ENCODE measurements around the gene RNF5.
"Not testable (repeated sequence)": the region's sequence is repeated elsewhere in the genome, so short reads cannot be mapped to it uniquely, and the experiment has no call there.

The RNF5 gene

GRCh38 chr6:32175711-32176475, 2.3 kb upstream of the RNF5 start, which contains the start of gene AGPAT1:
Gene AGPAT1 (minus strand): TSS chr6:32176084. CDS start chr6:32171496, 4,588 bp downstream.
- DNase-seq (ENCODE audit: low read depth in 2 of 2) = peak; percentile 96

GRCh38 chr6:32176476-32177182, 1.6 kb upstream of the RNF5 start:
- no peak for DNase-seq (ENCODE audit: low read depth in 2 of 2)

DNA sequence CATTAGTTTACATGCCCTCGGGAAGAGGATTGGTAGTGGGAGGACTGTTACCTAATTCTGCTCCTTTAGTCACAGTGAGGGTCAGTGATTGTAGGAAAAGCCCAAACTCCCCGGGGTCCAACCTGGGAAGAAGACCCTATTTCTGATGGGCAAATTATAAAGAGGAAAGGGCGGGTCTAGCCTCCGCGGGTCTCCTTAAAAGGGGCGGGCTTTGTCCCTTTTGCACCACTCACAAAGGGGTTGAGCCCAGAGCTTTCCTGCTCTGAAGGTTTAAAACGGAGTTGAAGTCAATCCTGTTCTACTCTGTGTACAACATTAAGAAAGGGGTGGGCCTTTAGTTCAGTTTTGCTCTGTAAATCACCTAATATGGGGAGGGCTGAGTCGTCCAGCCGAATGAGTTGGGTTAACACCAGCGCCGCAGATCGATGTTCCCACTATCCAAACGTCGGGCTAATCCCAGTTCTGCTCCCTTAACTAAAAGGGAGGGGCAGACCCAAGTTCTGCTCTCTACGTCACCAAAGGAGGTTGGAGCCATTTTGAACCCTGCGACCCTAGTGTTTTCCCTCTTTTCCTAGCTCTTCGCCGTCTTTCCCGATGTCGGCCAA, 920 bp upstream of the RNF5 start:
- no peak for DNase-seq (ENCODE audit: low read depth in 2 of 2)

DNA sequence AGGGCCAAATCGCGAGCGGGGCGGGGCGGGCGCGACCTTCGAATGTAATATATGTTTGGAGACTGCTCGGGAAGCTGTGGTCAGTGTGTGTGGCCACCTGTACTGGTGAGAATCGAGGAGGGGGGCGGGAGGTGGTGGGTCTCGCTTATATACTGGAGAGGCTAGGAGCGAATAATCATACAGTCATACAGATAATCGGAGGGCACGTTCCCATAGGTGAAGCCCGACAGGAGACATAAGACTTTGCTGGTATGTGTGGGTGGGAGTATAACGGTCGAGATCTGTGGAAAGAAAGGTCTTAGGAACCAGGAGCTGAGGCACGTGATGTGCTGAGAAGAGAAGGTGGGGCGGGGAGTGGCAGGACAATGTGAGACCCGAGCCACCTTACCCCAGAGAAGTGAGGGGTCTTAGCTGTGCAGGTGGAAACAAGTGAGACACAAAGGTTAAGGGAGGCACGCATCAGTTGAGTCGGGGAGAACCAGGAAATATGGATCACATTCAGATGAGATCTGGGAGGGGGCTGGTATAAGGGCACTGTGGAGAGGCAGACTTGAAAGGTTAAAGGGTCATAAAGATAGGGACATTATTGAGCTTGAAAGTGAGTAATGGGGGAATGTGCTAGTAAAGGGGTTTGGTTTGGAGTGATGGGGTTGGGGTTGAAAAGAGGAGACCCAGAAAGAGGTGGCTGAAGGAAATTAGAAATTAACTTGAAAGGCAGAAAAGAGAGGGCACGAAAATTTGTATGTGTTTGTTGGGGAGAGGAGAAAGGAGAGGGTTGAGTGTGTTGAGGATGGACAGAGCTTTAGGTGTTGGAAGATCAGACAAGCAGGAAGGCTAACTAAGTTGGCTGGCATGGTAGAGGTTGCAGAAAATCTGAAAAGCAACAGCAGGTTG, 589 bp downstream of the RNF5 start:
- DNase-seq (ENCODE audit: low read depth in 2 of 2) = no peak

DNA sequence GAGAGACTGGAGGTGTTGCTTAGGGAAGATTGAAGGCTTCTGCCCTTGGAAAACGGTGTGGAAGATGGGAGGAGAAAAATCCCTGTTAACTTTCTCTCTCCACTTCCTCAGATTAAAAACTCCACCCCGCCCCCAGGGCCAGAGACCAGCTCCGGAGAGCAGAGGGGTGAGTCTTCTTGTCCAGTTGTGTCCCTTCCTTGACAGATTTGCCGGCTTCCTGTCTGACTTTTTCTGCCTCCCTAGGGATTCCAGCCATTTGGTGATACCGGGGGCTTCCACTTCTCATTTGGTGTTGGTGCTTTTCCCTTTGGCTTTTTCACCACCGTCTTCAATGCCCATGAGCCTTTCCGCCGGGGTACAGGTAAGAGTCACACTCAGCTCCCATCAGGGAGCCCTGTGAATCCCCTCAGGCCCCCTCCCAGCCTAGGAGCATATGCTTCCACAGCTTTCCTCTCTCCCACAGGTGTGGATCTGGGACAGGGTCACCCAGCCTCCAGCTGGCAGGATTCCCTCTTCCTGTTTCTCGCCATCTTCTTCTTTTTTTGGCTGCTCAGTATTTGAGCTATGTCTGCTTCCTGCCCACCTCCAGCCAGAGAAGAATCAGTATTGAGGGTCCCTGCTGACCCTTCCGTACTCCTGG, 1.7 kb downstream of the RNF5 start:
- DNase-seq (ENCODE audit: low read depth in 2 of 2) = no peak

DNA sequence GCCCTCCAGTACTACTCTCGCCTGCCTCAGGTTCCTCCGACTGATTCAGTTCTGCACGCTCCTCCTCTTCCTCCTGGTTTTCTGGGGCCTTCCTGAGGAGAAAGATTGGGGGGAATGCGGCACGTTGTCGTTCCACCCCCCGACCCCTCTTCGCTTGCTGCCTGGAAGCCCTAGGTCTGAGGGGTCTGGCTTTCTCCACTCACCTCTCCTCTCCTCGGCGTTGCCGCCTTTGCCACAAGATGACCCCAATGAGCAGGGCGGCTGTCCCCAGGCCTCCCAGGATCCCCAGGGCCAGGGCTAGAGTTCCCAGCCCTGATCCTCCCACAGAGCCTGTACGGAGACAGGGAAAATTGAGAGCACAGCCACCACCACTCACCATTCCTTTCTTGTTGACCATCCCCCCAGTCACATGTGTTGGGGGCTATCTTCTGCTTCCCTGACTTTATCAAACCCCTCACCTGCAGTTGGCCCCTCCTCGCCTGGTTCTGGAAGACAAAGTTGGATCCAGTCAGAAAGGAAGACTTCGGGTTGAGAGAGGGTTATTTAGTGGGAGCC, 3.0 kb downstream of the RNF5 start:
- DNase-seq (ENCODE audit: low read depth in 2 of 2) = no peak

DNA sequence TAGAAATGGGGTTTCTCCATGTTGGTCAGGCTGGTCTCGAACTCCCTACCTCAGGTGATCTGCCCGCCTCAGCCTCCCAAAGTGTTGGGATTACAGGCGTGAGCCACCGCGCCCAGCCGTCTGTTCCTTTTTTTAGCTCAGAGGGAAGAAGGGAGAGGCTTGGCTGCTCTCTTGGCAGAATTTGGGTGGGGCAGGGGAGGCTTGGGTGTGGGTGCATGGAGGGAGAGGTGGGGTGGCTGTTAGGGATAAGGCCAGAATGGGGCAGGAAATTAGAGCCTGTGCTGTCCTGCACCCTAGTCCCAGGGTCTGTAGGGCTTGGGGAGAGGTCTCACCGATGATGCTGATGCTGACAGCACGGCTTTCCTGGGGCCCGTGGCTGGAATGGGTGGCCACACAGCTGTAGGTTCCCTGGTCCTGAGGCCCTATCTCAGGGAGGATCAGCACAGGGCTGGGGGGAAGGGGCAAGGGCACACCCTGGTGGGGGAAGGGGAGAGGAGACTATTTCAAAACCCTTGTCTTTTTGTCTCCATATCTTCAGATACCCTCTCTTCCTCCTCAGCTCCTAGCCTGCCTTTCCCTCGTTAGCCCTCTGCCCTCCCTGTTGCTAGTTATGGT, 3.8 kb downstream of the RNF5 start:
- DNase-seq (ENCODE audit: low read depth in 2 of 2) = no peak

DNA sequence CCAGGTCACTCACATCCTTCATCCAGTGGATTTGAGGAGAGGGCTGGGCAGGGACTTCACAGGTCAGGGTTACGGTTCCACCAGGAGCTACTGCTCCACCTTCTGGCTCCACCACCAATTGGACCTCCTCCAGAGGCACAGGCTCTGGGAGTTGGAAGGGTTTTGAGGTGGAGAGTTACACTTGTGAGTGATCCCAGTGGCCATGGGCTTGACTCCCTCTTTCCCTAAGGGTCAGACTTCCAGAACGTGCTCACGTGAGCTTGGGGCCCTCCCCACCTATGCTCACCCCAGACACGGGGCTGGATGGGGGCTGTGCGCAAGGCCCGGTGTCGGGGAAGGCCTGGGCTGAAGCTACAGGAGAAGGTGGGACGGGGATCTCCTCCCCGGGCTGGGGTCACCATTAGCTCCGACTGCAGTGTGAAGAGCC, 4.4 kb downstream of the RNF5 start:
- no peak for DNase-seq (ENCODE audit: low read depth in 2 of 2)

DNA sequence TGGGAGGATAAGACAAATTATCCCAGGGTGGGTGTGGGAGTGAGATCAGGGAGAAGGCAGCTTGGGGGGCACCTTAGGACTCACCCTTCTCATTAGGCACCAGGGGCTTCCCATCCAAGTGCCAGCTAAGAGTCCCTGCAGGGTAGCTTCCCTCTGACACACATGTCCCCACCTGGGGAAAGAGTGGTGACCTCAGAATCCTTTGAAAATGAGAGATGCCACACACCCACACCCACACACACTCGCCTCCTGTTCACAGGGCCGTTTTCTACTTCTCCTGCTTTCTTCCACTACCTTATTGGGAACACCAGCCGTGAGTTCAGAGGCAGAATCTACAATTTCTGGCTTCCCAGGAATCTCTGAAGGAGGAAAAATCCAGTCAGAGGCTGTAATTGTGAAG, 4.8 kb downstream of the RNF5 start:
- no peak for DNase-seq (ENCODE audit: low read depth in 2 of 2)

GRCh38 chr6:32183483-32184083, 5.4 kb downstream of the RNF5 start:
- no peak for DNase-seq (ENCODE audit: low read depth in 2 of 2)

DNA sequence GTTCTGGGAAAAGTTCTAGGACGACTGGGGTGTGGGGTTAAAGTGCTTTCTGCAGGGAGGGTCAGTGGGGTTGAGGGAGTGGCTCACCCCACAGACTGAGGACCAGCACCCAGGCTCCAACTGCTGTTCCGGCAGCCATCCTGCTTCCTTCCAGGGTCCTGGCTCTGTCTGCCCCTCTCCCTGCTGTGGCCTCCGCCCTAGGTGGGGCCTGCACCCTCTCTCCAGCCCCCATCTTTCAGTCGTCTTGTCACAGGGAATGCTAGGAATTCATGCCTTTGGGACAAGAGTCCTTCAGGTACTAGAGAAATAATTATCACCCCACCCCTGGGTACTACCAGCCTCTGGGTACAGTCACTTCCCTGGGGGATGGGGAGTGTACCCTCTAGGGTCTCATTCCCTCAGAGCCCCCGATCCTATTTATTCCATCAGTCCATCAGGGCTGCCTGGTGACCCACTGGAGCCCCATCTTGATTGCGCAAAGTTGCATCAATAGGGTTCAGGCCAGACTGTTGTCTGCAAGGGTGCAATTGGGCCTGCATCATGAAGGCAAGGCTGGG, 6.0 kb downstream of the RNF5 start, which contains the start of gene AGER:
AGER (minus strand) TSS at position 170 of the 557 bp plus-strand sequence; CDS start at position 139, 31 bp downstream.
- no peak for DNase-seq (ENCODE audit: low read depth in 2 of 2)

DNA sequence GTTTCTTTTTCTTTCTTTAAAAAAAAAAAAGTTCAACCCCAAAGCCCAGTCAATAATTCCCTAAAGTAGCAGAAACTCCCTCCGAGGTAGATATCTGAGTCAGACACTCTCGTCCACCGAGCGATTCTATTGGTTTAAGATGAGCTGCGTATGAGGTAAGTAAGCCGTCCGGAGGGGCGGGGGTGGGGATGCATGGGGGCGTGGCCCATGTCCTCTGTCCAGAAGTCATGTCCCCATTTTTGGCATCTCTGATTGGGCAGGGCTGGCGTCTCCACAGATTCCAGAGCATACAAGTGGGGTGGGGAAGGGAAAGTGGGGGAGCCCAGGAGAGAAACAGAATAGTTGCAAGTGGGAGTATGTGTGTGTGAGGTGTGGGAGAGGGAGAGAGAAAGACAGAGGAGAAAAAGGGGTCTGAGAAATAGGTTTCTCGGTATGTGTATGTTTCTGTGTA, 7.5 kb downstream of the RNF5 start:
- peak in 1 of 2 experiments; percentile 42 for DNase-seq (ENCODE audit: low read depth in 2 of 2)

DNA sequence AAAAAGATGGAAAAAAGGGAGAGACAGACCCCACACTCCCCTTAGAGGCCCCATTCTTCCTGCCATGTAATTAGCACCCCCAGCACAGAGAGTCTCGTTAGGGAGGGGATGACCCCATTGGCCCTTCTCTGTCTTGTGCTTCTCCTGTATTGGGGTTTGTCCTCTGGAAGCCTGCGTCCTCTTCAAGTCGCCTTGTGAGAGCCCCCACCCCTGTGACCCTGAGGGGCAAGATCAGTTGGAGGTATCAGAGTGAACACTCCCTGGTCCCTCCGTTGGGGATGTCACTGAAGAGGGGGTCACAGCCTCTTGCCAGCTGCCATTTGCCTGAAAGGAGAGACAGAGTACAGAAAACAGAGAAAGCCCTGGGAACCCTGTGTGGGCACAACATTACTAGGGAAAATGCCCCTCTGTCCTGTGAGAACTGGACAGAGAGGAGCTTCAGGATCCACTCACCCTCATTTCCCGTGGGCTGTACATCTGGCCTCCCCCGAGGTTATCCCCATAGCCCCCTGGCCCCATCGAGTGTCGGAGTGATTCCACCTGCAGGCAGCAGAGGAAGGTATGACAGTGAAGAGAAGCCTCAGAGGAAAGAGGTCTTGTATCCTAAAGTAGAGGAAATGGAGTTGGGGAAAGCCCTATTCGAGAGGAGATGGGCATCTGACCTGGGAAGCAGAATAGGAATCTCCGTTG, 8.1 kb downstream of the RNF5 start:
- DNase-seq (ENCODE audit: low read depth in 2 of 2) = not testable (repeated sequence)

DNA sequence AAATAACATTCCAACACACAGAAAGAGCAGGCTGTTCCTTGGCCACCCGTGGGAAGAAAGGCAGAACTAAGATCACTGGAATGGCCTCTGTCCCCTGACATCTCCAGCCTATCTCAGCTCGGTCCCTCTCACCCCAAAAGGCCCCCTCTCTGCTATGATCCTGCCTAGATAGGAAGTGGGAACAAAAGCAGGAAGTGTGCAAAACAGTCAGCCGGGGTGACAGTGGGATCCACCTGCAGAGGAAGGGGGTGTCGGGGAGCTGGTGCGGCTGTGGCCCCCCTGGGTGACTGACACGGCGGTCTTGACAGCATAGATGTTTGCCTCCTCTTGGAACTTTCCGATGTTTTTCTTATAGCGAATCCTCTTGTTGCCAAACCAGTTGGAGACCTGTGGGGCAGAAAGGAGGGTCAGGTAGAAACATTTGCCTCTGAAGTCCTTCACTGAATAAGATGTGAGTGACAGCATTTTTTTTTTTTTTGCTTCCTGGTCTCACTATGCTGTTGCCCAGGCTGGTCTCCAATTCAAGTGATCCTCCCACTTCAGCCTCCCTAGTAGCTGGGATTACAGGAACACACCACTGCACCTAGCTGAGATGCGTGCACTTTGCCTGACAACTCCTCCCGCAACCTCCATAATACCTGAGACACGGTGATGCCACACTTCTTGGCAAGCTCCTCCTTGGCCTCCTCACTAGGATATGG, 9.0 kb downstream of the RNF5 start:
- DNase-seq (ENCODE audit: low read depth in 2 of 2) = no peak

- DNase-seq (ENCODE audit: low read depth in 2 of 2) = not testable (repeated sequence)
These were observed 9.6 kb downstream of the RNF5 start for GRCh38 chr6:32187725-32188380.

DNA sequence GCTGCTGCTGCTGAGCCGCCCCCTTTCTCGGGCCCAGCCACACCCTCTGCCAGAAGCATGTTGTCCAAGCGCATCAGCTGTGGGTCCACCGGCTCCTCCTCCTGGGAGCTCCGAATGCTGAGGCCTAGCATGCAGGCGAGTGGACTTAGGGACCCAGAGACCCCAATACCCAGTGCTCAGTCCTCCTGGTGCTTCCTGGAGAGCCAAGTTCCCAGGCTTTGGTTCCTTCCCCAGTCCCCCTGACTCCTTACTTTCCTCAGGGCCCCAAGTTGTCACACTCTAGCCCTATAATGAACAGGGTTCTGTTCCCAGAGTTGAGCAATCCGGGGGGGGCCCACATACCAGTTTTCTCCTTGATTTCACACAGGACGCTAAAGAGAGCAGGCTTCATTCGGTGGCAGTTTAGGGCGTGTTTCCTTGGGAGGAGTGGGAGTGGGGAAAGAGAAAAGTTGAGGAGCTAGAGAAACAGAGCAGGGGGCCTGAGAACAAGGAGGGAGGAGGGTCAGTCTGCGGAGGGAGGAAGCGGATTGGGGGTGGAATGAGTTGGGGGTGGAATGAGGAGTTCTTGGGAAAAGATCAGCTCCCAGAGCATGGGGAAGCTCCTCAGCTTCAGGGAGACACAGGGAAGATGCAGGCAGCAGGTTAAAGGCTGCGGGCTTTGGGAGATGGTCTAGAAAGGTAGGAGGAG, 10.3 kb downstream of the RNF5 start:
- DNase-seq (ENCODE audit: low read depth in 2 of 2) = no peak
